ENCODE measurements around the gene ATG7.
"Not testable (repeated sequence)": the region's sequence is repeated elsewhere in the genome, so short reads cannot be mapped to it uniquely, and the experiment has no call there.

Gene ATG7

GRCh38 chr3:11297126-11297525, 24.9 kb downstream of the ATG7 start:
- DNase-seq (ENCODE audit: low read depth), result no peak

GRCh38 chr3:11300970-11301369, 28.8 kb downstream of the ATG7 start:
- no peak for DNase-seq (ENCODE audit: low read depth)

GRCh38 chr3:11302444-11302843, 30.2 kb downstream of the ATG7 start:
- no peak for DNase-seq (ENCODE audit: low read depth)

GRCh38 chr3:11304175-11304574, 32.0 kb downstream of the ATG7 start:
- DNase-seq (ENCODE audit: low read depth), result no peak

GRCh38 chr3:11305509-11305908, 33.3 kb downstream of the ATG7 start:
- no peak for DNase-seq (ENCODE audit: low read depth)

- no peak for DNase-seq (ENCODE audit: low read depth)
Measured at GRCh38 chr3:11306817-11307589, 34.8 kb downstream of the ATG7 start.

GRCh38 chr3:11307830-11308432, 35.7 kb downstream of the ATG7 start:
- no peak for DNase-seq (ENCODE audit: low read depth)

- no peak for DNase-seq (ENCODE audit: low read depth)
Measured at GRCh38 chr3:11310258-11310657, 38.1 kb downstream of the ATG7 start.

GRCh38 chr3:11312166-11312565, 40.0 kb downstream of the ATG7 start:
- no peak for DNase-seq (ENCODE audit: low read depth)

GRCh38 chr3:11317300-11317699, 45.1 kb downstream of the ATG7 start:
- DNase-seq (ENCODE audit: low read depth), result no peak

- no peak for DNase-seq (ENCODE audit: low read depth)
Measured at GRCh38 chr3:11322931-11323330, 50.7 kb downstream of the ATG7 start.

GRCh38 chr3:11323813-11324212, 51.6 kb downstream of the ATG7 start:
- DNase-seq (ENCODE audit: low read depth), result peak; percentile 64

GRCh38 chr3:11327619-11328018, 55.4 kb downstream of the ATG7 start:
- DNase-seq (ENCODE audit: low read depth), result no peak

GRCh38 chr3:11328196-11328945, 56.2 kb downstream of the ATG7 start:
- no peak for DNase-seq (ENCODE audit: low read depth)

- no peak for DNase-seq (ENCODE audit: low read depth)
Measured at GRCh38 chr3:11329777-11330176, 57.6 kb downstream of the ATG7 start.

GRCh38 chr3:11331101-11331500, 58.9 kb downstream of the ATG7 start:
- DNase-seq (ENCODE audit: low read depth), result no peak

GRCh38 chr3:11335056-11335608, 62.9 kb downstream of the ATG7 start:
- DNase-seq (ENCODE audit: low read depth), result peak; percentile 65

- DNase-seq (ENCODE audit: low read depth), result no peak
Measured at GRCh38 chr3:11339541-11339940, 67.3 kb downstream of the ATG7 start.

GRCh38 chr3:11346416-11346815, 74.2 kb downstream of the ATG7 start:
- DNase-seq (ENCODE audit: low read depth), result no peak

- DNase-seq (ENCODE audit: low read depth), result not testable (repeated sequence)
Measured at GRCh38 chr3:11348877-11349276, 76.7 kb downstream of the ATG7 start.

- peak; percentile 6 for DNase-seq (ENCODE audit: low read depth)
Measured at GRCh38 chr3:11349446-11349845, 77.2 kb downstream of the ATG7 start.

- peak; percentile 66 for DNase-seq (ENCODE audit: low read depth)
Measured at GRCh38 chr3:11350374-11350773, 78.2 kb downstream of the ATG7 start.

- DNase-seq (ENCODE audit: low read depth), result no peak
Measured at GRCh38 chr3:11351451-11351850, 79.3 kb downstream of the ATG7 start.

All from fibroblast of gingiva (primary cell).